ENCODE data around the gene SGO1.
A peak's percentile ranks its signal among the peaks of the same experiment; 100 is the strongest.

SGO1 gene

GRCh38 chr3:20190991-20191390, 5.0 kb upstream of the SGO1 start:
- no peak overlapping the region for H3K4me3 ChIP-seq (ENCODE audit: low read depth, low read length)
- TF ChIP-seq, protein P1, sequence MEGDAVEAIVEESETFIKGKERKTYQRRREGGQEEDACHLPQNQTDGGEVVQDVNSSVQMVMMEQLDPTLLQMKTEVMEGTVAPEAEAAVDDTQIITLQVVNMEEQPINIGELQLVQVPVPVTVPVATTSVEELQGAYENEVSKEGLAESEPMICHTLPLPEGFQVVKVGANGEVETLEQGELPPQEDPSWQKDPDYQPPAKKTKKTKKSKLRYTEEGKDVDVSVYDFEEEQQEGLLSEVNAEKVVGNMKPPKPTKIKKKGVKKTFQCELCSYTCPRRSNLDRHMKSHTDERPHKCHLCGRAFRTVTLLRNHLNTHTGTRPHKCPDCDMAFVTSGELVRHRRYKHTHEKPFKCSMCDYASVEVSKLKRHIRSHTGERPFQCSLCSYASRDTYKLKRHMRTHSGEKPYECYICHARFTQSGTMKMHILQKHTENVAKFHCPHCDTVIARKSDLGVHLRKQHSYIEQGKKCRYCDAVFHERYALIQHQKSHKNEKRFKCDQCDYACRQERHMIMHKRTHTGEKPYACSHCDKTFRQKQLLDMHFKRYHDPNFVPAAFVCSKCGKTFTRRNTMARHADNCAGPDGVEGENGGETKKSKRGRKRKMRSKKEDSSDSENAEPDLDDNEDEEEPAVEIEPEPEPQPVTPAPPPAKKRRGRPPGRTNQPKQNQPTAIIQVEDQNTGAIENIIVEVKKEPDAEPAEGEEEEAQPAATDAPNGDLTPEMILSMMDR (IDR thresholded peaks at IDR 0.05; ENCODE audit: low read depth, low read length, missing control alignments) = no peak
- DNase-seq (ENCODE audit: low read depth) = no peak
- in situ Hi-C loops (cut with HindIII; ENCODE audit: low sequenced_read_pairs) = no loop called here

DNA sequence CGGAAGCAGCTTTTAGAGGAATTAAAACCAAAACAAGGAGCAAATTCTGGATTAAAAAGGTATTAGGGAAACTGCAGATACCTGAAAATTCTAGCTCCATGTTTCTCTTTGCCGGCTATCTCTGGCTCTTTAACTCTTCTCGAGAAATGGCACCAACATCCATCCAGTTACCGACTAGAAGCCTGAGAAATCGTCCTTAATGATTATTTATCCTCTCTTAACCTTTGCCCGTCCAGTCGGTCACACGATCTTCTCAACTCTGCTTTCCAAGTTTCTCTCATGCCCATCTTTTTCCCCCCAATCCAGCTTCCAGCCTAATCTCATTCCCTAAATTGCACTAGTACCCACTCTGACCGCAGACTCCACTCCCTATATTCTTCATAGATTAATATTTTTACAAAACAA, 596 bp upstream of the SGO1 start:
- in situ Hi-C loops (cut with HindIII; ENCODE audit: low sequenced_read_pairs) = loop anchor here (10.0 kb wide), 1 partner anchor 302 kb away; no protein-coding TSS in a partner anchor
- peak overlapping the region; percentile 90 for H3K4me3 ChIP-seq (ENCODE audit: low read depth, low read length)
- TF ChIP-seq, protein P1 (IDR thresholded peaks at IDR 0.05; ENCODE audit: low read depth, low read length, missing control alignments) = no peak
- no peak for DNase-seq (ENCODE audit: low read depth)

GRCh38 chr3:20185331-20185678, 701 bp downstream of the SGO1 start:
- TF ChIP-seq, protein P1 (IDR thresholded peaks at IDR 0.05; ENCODE audit: low read depth, low read length, missing control alignments) = no peak
- in situ Hi-C loops (cut with HindIII; ENCODE audit: low sequenced_read_pairs) = loop anchor here (10.0 kb wide), 1 partner anchor 301 kb away; no protein-coding TSS in a partner anchor
- no peak for DNase-seq (ENCODE audit: low read depth)
- peak overlapping the region; percentile 90 for H3K4me3 ChIP-seq (ENCODE audit: low read depth, low read length)

DNA sequence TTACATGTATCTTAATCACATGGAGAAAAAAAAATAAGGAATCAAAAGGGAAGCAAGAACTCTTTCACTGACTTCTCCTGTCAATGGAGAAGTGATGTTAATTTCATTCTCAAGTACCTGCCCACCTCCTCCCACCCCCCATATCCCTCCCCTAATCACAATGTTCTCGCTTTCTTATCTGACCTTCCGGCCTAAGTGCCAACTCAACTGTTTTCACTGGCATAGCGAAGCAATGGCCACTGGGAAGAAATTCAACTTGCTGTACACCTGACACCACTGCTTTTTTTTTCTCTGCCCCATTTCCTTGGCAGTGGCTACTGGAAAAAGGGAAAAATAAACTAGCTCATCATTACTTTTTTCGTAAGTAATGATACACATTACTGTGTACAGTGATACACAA, 3.8 kb downstream of the SGO1 start:
- TF ChIP-seq, protein P1 (IDR thresholded peaks at IDR 0.05; ENCODE audit: low read depth, low read length, missing control alignments) = no peak
- DNase-seq (ENCODE audit: low read depth) = no peak
- H3K4me3 ChIP-seq (ENCODE audit: low read depth, low read length) = no peak overlapping the region
- in situ Hi-C loops (cut with HindIII; ENCODE audit: low sequenced_read_pairs) = loop anchor here (10.0 kb wide), 1 partner anchor 297 kb away; no protein-coding TSS in a partner anchor

DNA sequence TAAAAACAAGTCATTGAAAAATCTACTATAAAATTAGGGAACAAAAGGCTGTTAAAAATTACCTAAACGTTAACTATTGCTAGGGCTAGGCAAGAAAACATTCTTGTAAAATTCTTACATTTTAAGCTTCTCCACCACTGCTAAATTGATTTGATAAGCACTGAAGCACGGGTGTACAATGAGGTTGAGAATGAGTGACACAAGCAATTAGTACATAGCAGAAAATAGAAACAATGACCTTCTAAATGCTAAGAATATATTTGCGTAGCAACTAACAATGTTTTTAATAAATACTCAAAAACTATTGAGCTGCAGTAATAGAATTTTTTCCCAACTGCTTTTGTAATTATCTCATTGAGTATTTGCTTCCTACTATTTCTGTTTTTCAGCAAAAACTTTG, 4.7 kb downstream of the SGO1 start:
- no peak overlapping the region for H3K4me3 ChIP-seq (ENCODE audit: low read depth, low read length)
- TF ChIP-seq, protein P1 (IDR thresholded peaks at IDR 0.05; ENCODE audit: low read depth, low read length, missing control alignments) = no peak
- DNase-seq (ENCODE audit: low read depth) = no peak
- in situ Hi-C loops (cut with HindIII; ENCODE audit: low sequenced_read_pairs) = loop anchor here (10.0 kb wide), 1 partner anchor 296 kb away; no protein-coding TSS in a partner anchor

DNA sequence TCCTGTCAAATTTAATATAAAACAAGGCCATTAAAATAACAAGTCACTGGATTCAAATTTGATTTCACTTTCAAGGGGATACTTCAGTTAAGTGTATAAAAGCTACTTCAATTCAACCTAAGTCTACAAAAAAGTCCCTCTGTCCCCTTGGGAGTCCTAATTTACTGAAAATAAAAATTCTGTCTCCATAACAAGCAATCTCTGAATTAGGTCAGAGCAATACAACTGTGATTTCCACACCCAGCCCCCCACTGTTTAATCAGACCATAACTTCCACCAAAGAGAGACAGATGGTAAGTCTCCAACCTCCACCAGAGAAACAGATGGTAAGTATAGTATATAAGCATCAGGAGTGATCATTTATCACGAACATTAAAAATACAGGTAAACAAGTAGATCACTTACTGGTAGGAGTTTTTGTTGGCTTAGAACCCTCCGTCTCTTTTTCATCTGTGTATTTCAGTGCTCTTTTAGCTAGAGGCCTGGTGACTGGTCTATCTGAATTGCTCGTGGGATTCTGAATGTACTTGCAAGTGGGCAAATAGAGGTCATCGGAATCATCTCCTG, 12.1 kb downstream of the SGO1 start:
- TF ChIP-seq, protein P1 (IDR thresholded peaks at IDR 0.05; ENCODE audit: low read depth, low read length, missing control alignments) = no peak
- in situ Hi-C loops (cut with HindIII; ENCODE audit: low sequenced_read_pairs) = no loop called here
- no peak overlapping the region for H3K4me3 ChIP-seq (ENCODE audit: low read depth, low read length)
- no peak for DNase-seq (ENCODE audit: low read depth)

Measured in astrocyte of the cerebellum (primary cell).